Endometrial microvascular endothelial cells (primary cell): Measurements from ENCODE around the gene ZNF579. TPM values are rescaled to one million over a fixed set of nuclear protein-coding genes. Genes with fewer than 3 reads are reported as not detected.
"Not testable (repeated sequence)": the region's sequence is repeated elsewhere in the genome, so short reads cannot be mapped to it uniquely, and the experiment has no call there.

ENCODE experiments used
- in situ Hi-C: cut with HindIII; loops from 2 replicates; pipeline ENCODE4 v1.10.0; 2017; ENCODE audit warnings: low sequenced_read_pairs, low pct_unique_long_range_greater_than_20kb; ENCODE audit errors: inconsistent ontology term
- total RNA-seq: library from RNA; depleted of rRNA; stranded (reverse); fragments of >200 nt; gene quantifications from one replicate; pipeline ENCODE4 v1.2.3, GENCODE V29; 2015; ENCODE audit errors: inconsistent ontology term

The ZNF579 gene
- total RNA-seq, 1 donor from 2014 or later, result 4.8 TPM

DNA sequence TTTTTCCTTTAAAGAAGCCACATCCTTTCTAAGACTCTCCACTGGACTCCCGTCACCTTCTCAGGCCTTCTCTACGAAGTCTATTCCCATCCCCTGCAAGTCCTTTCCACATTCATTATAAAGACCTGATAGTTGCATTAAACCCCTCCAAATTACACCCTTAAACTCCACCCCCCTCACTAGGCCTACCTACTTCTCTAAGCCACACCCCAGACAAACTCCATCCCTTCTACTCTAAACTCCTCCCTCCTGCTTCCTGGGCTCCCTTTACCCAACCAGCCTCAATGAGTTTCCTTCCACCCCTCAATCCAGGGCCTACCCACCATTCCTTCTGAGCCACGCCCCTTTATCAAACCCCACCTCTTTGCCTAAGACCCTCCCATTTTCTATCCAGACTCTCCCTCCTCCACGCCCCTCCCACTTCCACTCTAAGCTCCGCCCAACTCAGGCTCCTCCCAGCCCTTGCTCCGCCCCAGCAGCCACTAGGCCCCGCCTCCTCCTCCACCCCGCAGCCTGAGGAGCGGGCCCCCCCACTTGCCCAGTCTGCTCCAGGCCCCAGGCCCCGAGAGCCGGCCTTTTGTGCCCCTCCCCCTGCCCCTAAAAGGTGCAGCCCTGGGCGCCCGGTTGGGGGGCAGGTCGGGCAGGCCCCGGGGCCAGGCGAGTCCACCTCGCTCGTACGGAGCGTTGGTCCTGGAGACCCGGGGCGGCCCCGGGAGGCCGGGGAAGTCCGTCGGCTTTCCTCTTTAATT lies 18.2 kb upstream of the ZNF579 start:
- in situ Hi-C loops, result no loop called here

DNA sequence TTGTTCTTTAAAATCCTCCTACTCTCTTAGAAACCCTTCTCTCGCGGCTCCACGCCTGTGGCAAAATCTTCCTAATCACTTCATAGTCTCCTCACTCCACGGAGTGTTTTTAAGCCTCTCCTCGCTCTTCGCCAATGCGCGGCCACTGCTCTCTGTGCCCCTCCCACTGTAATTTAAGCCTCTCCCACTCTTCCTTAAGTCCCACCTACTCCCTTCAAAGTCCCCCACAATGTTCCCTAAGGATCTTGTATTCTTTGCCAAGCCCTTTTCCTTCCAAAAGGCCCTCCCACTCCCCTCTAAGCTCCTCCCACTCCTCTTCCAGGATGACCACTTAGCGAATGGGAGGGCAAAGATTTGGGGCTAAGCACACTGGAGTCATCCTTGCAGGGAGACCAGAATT lies 17.4 kb upstream of the ZNF579 start:
- in situ Hi-C loops, result no loop called here

DNA sequence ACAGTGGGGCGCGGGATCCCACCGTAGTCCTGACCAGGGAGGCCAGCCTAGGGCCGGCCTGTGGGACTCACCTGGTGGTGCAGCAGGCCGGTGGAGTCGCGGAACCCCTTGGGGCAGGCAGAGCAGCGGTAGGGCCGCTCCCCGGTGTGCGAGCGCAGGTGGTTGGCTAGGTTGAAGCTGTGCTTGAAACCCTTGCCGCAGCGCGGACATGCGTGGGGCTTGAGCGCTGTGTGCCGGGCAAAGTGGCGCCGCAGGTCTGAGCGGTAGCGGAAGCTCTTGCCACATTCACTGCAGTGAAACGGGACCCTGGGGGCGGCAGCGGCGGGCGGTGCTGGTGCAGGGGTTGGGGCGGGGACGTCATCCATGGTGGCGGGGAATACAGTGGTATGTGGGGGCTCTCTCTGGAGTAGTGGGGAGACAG lies 16.9 kb upstream of the ZNF579 start:
- in situ Hi-C loops, result no loop called here

- in situ Hi-C loops, result no loop called here
Observed at GRCh38 chr19:55596304-55596703, 15.7 kb upstream of the ZNF579 start.

DNA sequence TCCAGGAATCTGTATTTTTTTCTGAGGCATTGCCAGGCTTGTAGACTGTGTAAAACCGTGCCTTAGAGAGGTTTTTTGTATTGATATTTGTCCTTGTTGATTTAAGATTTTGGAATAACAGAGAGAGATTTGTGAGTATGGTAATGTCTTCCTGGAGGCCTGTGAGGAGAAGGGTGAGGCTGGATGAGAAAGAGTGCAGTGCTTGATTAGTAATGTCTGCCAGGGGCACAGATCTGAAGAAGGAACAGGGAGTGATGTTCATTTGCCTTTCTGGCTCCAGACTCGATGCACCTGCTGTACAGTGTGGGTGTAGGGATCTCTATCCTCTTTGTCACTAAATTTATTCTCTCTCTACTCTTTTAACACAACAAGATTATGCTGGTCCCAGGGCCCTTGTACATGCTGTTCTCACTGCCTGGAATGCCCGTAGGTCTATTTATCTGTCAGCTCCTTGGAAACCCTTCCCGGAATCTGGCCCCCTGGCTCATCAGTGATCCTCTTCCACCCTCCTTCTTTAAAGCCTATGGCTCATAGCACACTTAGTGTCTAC lies 14.4 kb upstream of the ZNF579 start:
- in situ Hi-C loops, result no loop called here

- in situ Hi-C loops, result no loop called here
Observed at GRCh38 chr19:55593096-55593772, 12.6 kb upstream of the ZNF579 start.

DNA sequence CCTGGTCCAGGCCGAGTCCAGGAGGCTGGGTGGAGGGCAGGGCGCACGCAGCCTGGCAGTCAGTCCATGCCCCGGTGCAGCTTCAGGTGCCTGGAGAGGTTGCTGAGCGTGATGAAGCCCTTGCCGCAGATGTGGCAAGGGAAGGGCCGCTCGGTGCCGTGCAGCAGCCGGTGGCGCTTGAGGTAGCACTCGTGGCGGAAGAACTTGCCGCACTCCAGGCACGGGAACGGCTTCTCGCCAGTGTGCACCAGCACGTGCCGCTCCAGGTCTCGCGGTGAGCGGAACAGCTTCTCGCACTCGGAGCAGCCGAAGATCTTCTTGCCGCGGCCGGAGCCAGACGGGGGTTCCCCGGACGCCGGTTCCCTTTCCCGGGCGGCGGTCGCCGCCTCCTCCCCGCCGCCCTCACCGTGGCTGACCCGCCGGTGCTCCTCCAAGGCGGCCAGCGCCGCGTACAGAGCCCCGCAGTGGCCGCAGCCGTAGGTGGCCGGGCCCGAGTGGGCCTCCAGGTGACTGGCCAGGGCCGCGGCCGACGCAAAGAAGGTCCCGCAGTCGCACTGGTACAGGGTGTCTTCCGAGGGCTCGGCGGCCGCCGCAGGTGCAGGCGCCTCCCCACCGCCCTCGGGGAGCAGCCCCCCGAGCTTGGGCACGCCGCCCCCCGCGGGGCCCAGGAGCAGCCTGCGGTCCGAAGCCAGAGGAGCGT lies 11.9 kb upstream of the ZNF579 start:
- in situ Hi-C loops, result no loop called here

GRCh38 chr19:55591555-55591954 lies 10.9 kb upstream of the ZNF579 start:
- in situ Hi-C loops, result no loop called here

GRCh38 chr19:55590617-55591016 lies 10.0 kb upstream of the ZNF579 start:
- in situ Hi-C loops, result no loop called here

DNA sequence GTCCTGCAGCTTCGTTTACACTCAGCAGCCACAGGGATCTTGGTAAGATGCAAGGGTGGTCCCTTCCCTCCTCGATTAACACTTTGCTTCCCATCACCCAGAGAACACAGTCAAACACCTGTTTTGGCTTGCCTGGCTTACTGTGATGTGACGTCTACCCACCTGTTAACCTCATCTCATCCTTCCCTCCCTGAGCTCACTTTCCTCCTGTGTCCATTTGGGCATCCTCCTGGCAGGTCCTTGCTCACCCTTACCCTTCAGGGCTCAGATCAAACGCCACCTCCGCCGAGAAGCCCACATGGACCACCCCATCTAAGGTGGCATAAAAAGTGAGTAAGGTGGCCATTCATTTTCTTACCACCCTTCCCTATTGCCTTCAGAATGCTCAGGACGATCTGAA lies 9.5 kb upstream of the ZNF579 start:
- in situ Hi-C loops, result no loop called here

DNA sequence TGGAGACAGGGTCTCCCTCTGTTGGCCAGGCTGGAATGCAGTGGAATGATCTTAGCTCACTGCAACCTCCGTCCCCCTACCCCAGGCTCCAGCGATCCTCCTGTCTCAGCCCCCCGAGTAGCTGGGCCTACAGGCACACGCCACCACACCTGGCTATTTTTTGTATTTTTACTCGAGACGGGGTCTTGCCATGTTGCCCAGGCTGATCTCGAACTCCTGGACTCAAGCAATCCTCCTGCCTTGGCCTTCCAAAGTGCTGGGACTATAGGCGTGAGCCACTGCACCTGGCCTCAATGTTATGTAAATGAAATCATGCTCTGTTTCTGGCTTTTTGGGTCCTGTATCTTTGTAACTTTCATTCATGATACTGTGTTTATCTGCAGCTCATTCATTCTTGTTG lies 8.1 kb upstream of the ZNF579 start:
- in situ Hi-C loops, result no loop called here

DNA sequence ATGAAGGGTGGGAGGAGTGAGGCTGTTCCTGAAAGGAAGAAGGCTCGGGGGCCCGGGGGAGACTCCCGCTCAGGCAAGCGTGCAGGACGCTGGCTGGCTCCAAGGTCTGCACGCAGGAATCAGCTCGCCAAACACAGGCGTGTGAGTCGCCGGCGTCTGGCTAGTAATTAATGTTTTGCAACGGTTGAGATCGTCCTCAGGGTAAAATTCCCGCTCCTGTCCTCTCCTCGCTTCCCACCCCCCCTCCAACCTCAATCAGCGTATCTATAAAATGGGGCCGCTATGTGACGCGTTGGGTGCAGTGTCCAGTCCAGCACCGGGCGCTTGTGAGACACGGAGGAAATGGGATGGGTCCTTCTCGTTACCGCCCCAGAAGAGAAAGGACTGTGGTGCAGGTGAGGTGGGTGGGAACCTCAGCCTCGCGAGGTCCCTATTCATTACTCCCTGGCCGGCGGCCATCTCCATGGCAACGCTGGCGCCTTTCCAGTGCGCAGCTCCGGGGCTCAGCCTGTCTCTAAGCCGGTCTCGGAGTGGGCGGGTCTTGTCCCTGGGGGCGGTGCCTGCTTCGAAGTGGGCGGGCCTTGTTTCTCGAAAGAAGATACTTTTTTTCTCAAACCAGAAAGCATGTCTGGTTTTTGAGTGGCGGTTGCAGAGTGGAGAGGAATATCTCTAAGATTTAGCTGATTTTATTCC lies 6.5 kb upstream of the ZNF579 start:
- in situ Hi-C loops, result no loop called here

GRCh38 chr19:55585658-55586339 lies 5.2 kb upstream of the ZNF579 start:
- in situ Hi-C loops, result no loop called here

GRCh38 chr19:55584871-55585270 lies 4.2 kb upstream of the ZNF579 start:
- in situ Hi-C loops, result no loop called here

DNA sequence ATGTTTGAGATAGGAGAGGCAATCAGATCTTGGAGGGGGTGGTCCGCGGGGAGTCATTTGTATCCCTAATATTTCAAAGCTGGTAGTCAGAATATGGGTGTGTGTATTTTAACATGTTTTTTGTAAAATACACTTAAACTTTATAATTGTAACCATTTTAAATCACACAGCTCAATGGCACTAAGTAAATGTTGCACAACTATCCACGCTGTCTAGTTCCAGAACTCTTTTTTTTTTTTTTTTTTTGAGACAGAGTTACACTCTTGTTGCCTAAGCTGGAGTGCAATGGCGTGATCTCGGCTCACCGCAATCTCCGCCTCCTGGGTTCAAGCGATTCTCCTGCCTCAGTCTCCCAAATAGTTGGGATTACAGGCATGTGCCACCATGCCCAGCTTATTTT lies 3.2 kb upstream of the ZNF579 start:
- in situ Hi-C loops, result not testable (repeated sequence)

DNA sequence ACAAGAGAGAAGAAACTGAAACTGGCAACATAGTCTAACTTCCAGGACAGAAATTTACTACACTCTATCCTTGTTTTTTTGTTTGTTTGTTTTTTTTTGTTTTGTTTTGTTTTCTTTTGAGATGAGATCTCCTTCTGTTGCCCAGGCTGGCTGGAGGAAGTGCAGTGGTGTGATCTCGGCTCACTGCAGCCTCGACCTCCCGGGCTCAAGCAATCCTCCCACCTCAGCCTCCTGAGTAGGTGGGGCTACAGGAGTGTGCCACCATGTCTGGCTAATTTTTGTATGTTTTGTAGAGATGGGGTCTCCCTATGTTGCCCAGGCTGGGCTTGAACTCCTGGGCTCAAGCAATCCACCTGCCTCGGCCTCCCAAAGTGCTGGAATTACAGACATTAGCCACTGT lies 1.6 kb upstream of the ZNF579 start:
- in situ Hi-C loops, result not testable (repeated sequence)

- in situ Hi-C loops, result no loop called here
Observed at GRCh38 chr19:55581823-55582223, 1.2 kb upstream of the ZNF579 start.

DNA sequence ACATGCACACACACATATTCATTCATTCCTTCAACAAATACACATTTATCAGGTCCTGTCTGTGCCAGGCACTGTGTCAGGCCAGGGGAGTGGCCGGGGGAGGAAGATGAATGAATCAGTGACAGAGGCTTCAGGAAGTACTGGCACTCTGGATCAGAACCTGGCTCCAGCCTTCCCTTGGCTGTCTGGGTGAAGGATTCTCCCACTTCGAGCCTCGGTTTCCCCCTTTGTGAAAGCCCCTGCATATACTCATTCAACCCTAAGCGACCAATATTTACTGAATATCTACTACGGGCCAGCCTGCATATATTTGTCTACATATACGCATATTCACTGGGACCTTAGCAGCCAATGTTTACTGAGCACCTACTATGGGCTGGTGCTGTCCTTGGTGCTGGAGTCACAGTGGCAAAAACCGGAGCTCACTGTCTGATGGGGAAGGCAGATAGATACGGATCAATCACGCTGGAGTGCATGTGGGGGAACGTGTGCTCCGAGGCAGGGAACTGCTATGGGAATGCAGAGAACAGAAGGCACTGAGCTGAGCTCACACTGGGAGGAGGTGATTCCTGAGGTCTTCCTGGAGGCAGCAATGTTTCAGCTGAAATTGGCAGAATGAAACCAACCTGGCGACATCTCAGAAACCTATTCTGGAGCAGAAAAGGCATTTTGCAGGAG lies 636 bp upstream of the ZNF579 start:
- in situ Hi-C loops, result no loop called here
